PFSK-1 (cell line): ENCODE results near the gene MFSD6.

Experiments used
- FOXP2 ChIP-seq: optimal IDR thresholded peaks from 2 replicates; pipeline ENCODE3; 2011; ENCODE audit warnings: borderline replicate concordance, control low read depth, inconsistent platforms; ENCODE audit not compliant: insufficient read depth; ENCODE audit errors: extremely low read length, extremely low read depth
- POLR2AphosphoS5 ChIP-seq: IDR thresholded peaks from 2 replicates; pipeline ENCODE4 v1.6.1; 2012; ENCODE audit warnings: low read depth, mild to moderate bottlenecking, control low read depth, low read length, moderate library complexity
- SIN3A ChIP-seq: IDR thresholded peaks from 2 replicates; pipeline ENCODE4 v1.6.1; 2012; ENCODE audit warnings: mild to moderate bottlenecking, low read length, moderate library complexity, borderline replicate concordance; ENCODE audit not compliant: insufficient read depth
- TAF1 ChIP-seq: IDR thresholded peaks from 2 replicates; pipeline ENCODE4 v1.6.1; 2012; ENCODE audit warnings: low read length, control low read depth, borderline replicate concordance; ENCODE audit not compliant: insufficient read depth
- TF ChIP-seq, protein P1 (sequence below), 2 experiments: IDR thresholded peaks; 2 replicates each; pipeline versions ENCODE4 v1.6.1 to v1.8.0; 2011 to 2012; ENCODE audit warnings: low read depth in 2 of 2, low read length in 2 of 2, control low read depth in 1 of 2, inconsistent platforms in 1 of 2, mild to moderate bottlenecking in 1 of 2, moderate library complexity in 1 of 2; ENCODE audit not compliant: insufficient read depth in 1 of 2

MFSD6 gene

DNA sequence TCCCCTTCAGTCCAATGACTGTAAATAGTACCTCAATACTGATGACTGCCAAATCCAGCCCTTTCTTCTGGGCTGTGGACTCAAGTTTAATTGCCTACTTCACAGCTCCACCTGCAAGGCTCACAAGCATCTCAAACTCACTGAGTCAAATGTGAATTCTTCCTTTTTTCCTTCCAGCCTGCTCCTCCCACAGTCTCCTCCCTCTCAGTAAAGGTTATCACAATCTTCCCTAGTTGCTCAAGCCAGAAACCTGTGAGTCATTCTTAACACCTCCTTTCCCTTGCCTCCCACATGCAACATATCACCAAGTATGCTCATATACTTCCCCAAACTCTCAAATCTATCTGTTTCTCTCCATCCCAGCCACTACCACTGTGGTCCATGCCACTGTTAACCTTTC lies 3.7 kb upstream of the MFSD6 start:
- no peak for TF ChIP-seq SIN3A
- no peak for TF ChIP-seq FOXP2
- TF ChIP-seq POLR2AphosphoS5 = no peak
- TF ChIP-seq, protein P1, sequence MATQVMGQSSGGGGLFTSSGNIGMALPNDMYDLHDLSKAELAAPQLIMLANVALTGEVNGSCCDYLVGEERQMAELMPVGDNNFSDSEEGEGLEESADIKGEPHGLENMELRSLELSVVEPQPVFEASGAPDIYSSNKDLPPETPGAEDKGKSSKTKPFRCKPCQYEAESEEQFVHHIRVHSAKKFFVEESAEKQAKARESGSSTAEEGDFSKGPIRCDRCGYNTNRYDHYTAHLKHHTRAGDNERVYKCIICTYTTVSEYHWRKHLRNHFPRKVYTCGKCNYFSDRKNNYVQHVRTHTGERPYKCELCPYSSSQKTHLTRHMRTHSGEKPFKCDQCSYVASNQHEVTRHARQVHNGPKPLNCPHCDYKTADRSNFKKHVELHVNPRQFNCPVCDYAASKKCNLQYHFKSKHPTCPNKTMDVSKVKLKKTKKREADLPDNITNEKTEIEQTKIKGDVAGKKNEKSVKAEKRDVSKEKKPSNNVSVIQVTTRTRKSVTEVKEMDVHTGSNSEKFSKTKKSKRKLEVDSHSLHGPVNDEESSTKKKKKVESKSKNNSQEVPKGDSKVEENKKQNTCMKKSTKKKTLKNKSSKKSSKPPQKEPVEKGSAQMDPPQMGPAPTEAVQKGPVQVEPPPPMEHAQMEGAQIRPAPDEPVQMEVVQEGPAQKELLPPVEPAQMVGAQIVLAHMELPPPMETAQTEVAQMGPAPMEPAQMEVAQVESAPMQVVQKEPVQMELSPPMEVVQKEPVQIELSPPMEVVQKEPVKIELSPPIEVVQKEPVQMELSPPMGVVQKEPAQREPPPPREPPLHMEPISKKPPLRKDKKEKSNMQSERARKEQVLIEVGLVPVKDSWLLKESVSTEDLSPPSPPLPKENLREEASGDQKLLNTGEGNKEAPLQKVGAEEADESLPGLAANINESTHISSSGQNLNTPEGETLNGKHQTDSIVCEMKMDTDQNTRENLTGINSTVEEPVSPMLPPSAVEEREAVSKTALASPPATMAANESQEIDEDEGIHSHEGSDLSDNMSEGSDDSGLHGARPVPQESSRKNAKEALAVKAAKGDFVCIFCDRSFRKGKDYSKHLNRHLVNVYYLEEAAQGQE (IDR thresholded peaks at IDR 0.05; ENCODE audit: insufficient read depth in 1 of 2, low read depth in 2 of 2, low read length in 2 of 2) = no peak
- TF ChIP-seq TAF1 = no peak

DNA sequence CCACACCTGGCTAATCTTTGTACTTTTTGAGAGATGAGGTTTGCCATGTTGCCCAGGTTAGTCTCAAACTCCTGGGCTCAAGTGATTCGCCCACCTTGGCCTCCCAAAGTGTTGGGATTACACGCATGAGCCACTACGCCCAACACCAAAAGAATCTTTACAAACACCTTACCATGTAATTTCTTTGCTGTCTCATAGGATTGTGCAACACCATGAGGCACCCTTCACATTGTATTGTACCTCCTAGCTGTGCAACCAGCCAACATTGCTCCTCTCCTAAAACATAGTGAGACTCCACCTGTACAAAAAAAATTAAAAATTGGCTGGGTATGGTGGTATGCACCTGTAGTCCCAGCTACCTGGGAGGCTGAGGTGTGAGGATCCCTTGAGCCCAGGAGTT lies 3.1 kb upstream of the MFSD6 start:
- no peak for TF ChIP-seq POLR2AphosphoS5
- TF ChIP-seq TAF1 = no peak
- no peak for TF ChIP-seq FOXP2
- TF ChIP-seq SIN3A = no peak
- TF ChIP-seq, protein P1 (IDR thresholded peaks at IDR 0.05; ENCODE audit: insufficient read depth in 1 of 2, low read depth in 2 of 2, low read length in 2 of 2) = no peak

DNA sequence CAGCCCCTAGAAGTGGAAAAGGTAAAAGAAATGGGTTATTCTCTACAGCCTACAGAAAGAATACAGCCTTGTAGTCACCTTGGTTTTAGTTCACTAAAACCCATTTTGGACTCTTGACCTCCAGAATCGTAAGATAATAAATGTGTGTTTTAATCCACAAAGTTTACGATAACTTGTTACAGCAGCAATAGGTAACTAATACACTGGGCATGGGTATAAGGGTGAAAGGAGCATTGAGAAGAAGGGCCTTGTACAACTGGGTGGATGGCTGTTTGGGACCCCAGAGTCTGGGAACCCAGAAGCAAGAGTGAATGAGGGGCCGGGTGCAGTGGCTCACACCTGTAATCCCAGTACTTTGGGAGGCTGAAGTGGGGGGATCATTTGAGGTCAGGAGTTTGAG lies 2.2 kb upstream of the MFSD6 start:
- no peak for TF ChIP-seq POLR2AphosphoS5
- no peak for TF ChIP-seq SIN3A
- TF ChIP-seq, protein P1 (IDR thresholded peaks at IDR 0.05; ENCODE audit: insufficient read depth in 1 of 2, low read depth in 2 of 2, low read length in 2 of 2) = no peak
- no peak for TF ChIP-seq TAF1
- no peak for TF ChIP-seq FOXP2

DNA sequence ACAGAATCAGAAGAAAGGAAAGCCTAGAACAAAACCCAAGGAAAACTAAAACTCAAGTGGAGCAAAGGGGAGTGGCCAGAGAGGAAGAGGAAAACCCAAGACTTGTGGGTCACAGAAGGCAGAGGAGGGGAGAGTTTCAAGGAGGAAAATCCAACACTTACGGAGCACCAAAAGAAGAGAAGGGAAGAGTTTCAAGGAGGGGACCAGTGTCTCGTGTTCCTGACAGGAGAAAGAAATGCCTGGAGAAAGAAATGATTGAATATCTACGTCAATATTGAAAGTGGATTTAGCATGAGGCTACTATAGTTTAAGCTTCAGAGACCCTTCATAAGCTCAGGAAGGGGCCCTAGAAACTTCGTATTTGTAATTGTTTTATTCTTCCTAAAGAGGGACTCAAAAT lies 1.4 kb upstream of the MFSD6 start:
- TF ChIP-seq SIN3A (no peak), TAF1 (no peak), POLR2AphosphoS5 (no peak)
- TF ChIP-seq, protein P1 (IDR thresholded peaks at IDR 0.05; ENCODE audit: insufficient read depth in 1 of 2, low read depth in 2 of 2, low read length in 2 of 2) = no peak

DNA sequence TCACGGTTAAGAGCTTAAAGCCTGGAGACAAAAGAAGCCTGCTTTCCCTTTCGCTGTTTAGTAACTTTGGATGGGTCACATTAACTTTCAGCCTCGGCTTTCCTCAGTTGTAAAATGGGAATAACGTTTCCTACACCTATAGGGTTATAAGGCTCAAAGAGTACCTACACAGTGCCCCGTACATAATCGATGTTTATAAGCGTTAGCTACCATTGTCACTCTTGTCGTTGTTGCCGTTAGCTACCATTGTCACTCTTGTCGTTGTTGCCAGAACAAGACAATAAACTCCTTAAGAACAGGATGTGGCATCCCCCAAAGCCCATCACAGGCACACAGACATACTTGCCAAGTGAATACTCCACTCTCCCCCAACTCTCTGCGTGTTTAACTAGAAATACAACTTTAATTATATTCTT lies 901 bp upstream of the MFSD6 start:
- TF ChIP-seq POLR2AphosphoS5 (no peak), FOXP2 (no peak), SIN3A (no peak), TAF1 (no peak)
- TF ChIP-seq, protein P1 (IDR thresholded peaks at IDR 0.05; ENCODE audit: insufficient read depth in 1 of 2, low read depth in 2 of 2, low read length in 2 of 2) = no peak
